IPS DF 4.7 (cell line): Measurements from ENCODE around the gene MAP1A.
A peak's percentile ranks its signal among the peaks of the same experiment; 100 is the strongest.

ENCODE experiments used
- DNase-seq: peaks from one replicate; pipeline ENCODE4 v3.0.0-alpha.2; 2013; ENCODE audit warnings: low spot score; ENCODE audit errors: extremely low read depth

Gene MAP1A

DNA sequence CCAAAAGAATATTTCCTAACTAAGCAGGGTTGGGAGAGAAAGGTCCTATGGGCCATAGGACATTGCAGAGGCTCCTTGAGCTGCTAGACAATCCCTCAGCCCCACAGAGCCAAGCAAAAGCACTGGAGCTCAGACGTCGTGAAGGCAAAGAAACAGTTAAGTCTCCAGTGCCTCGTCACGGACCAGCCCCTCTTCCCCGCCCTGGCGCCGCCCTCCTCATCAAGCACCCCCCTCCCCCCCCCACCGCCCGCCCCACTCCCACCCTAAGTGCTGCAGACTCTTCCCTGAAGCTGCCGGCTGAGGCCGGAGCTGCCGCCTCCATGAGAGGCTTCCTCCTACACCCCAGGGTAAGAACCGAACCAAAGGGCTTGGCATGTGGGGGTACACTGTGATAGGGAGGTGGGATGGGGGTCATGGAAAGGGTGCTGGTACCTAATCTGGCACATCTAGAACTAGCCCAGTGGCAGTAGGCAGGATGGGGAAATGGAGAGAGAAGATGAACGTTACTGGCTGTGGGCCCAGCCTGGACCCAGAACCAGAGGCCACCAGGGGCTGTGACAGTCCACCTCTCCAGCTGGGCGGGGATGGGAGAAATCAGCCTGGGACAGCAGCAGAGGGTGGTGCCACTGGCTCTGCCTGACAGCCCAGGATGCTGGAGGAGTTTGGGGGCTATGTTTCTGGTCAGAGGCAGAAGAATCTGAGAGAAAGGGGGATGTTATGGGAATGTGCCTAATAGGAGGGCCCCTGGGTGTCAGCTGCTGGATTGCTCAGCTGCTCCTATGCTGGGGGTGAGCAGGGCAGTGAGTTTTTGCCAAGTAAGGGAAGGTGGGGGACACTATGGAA is at the start of gene MAP1A:
TSS of gene MAP1A (plus strand) at position 255 of the 843 bp plus-strand sequence. CDS start 3,866 bp downstream, outside the sequence.
- DNase-seq = no peak

DNA sequence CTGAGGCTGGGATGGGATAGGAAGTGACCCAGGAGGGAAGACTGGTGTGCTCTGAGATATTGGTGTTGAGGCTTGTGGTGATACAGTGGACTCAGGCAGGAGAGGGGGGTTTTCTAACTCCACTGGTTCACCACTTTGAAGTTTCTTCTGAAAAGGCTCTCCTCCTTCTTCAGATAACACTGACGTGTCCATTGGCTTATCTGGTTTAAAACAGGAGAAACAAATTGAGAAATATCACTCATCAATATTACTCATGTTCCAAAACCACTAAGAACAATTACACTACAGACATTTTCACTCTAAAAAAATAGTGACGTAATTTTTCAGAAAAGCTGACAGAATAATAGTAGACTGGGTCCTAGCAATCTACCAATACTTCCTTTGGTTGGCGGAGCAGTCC is 47.5 kb upstream of the MAP1A start:
- DNase-seq = no peak

DNA sequence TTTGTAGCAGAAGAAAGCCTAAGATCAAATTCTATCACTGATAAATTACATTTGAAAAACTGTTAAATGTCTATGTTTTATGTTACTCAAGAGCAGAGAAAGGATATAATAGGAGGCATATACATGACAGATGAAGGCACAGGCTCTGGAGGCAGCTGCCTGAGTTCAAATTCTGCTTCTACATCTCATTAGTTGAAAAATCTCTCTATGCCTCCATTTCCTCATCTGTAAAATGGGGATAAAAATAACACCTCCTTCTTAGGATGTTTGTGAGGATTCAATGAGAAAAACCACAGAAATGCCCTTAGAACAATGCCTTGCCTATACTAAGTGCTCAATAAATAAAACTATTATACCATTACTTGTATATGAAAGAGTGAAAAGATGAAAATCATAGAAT is 45.4 kb upstream of the MAP1A start:
- DNase-seq = no peak

DNA sequence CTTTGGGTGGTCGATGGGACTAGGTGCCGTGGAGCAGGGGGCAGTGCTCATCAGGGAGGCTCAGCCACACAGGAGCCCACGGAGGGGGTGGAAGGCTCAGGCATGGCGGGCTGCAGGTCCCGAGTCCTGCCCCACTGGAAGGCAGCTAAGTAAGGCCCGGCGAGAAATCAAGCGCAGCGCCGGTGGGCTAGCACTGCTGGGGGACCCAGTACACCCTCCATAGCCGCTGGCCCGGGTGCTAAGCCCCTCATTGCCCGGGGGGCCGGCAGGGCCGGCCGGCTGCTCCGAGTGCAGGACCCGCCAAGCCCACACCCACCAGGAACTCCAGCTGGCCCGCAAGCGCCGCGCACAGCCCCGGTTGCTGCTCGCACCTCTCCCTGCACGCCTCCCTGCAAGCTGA is 43.5 kb upstream of the MAP1A start:
- DNase-seq = no peak

DNA sequence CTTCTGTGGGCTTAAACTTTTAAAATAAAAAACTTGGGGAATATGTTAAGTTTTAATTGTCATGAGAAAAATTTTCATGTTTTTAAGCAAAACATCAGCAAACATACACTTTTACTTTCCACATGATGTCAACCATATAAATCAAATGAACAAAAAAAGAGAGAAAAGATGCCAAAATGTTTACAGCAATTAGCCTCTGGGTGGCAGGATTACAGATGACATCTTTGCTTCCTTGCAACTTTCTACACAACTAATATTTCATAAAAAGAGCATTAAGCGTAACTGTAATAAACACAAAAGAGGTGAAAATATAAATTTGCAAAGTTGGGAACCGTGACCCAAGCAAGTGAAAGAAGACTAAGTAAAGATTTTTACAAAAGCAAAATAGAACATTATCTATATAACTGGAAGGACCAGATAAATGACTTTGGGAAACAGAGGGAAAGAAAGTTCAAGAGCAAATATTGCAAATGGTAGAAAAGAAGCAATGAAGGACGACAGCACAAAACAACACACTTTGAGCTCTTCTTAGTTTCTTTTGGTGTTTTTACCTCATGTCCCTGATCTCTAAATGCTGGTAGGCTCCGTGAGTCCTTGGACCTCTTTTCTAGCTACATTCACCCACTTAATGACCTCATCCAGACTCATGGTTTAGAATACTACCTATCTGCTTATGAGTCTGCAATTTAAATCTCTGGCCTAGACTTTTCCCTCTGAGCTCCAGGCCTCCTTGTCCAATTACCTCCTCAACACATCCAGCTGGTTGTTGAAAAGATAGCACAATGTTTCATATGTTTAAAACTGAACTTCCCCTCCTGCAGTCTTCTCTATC is 33.9 kb upstream of the MAP1A start:
- DNase-seq = no peak

DNA sequence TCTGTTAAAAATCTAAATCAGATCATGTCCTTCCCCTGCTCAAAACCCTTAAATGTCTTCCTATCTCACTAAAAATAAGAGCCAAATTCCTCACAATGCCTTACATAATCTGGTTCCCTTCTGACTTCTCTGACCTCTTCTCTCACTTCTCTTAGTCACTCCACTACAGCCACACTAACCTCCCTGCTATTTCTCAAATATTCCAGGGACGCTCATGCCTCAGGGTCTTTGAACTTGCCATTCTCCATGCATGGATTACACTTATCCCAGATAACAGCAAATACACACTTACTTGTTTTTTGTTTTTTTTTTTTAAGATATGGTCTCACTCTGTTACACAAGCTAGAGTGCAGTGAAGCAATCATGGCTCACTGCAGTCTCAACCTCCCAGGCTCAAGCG is 33.0 kb upstream of the MAP1A start:
- DNase-seq = no peak

DNA sequence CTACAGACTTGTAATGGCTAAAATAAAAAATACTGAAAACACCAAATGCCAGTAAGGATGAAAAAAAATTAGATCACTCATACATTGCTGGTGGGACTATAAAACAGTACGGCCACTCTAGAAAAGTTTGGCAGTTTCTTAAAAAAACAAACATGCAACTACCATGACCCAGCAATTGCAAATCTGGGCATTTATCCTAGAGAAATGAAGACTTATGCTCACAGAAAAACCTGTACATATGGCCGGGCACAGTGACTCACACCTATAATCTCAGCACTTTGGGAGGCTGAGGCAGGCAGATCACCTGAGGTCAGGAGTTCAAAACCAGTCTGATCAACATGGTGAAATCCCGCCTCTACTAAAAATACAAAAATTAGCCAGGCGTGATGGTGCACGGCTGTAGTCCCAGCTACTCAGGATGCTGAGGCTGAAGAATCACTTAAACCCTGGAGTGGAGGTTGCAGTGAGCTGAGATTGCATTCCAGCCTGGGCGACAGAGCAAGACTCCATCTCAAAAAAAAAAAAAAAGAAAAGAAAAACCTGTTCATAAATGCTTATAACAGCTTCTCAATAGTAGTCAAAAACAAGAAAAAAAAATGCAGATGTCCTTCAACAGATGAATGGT is 30.0 kb upstream of the MAP1A start:
- DNase-seq = no peak

DNA sequence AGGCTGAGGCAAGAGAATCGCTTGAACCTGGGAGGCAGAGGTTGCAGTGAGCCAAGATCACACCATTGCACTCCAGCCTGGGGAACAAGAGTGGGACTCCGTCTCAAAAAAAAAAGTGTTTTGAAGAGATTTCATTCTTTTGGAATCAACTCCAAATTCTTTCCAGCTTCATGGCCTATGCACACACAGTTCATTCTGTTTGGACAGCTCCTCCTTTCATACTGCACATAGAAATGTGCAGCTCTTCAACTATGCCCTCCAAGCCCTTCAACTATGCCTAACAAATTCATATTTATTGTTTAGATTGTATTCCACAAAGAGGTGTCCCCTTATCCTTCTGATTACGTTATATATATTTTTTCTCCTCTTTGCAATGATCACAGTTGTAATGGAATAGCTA is 28.6 kb upstream of the MAP1A start:
- DNase-seq = no peak

DNA sequence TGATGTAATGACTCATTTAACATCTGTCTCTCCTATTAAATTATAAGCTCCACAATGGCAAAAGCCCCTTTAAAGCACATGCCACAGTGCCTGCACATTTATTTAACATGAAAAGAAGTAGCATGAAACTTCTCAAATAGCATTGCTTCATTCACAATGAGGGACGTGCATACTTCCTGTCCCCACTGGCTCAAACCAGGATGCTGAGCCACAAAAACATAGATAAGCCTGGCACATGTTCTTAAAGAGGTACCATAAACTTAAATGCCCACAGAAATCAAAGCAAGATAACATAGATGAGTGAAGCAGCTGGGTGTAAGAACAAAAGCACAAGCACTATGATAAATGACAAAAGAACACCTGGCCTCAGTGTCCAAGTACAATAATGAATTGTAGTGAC is 28.2 kb upstream of the MAP1A start:
- no peak for DNase-seq

DNA sequence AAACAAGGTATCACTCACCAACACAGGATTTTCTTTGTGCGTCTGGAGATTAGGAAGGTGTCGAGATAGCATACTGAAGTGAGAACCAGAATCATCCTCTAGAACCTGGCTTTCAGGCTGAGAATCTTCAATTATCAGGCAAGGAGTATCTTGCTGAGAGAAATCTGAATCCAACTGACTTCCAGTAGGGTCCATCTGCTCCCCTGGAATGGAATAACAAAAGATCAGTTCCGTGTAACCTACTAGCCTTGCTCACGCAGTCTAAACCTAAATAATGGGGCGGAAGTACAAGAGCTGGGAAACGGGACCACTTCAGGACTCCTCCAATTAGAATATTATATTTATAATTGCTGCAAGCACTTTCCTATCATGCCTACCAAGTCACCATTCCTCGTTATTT is 25.1 kb upstream of the MAP1A start:
- no peak for DNase-seq

DNA sequence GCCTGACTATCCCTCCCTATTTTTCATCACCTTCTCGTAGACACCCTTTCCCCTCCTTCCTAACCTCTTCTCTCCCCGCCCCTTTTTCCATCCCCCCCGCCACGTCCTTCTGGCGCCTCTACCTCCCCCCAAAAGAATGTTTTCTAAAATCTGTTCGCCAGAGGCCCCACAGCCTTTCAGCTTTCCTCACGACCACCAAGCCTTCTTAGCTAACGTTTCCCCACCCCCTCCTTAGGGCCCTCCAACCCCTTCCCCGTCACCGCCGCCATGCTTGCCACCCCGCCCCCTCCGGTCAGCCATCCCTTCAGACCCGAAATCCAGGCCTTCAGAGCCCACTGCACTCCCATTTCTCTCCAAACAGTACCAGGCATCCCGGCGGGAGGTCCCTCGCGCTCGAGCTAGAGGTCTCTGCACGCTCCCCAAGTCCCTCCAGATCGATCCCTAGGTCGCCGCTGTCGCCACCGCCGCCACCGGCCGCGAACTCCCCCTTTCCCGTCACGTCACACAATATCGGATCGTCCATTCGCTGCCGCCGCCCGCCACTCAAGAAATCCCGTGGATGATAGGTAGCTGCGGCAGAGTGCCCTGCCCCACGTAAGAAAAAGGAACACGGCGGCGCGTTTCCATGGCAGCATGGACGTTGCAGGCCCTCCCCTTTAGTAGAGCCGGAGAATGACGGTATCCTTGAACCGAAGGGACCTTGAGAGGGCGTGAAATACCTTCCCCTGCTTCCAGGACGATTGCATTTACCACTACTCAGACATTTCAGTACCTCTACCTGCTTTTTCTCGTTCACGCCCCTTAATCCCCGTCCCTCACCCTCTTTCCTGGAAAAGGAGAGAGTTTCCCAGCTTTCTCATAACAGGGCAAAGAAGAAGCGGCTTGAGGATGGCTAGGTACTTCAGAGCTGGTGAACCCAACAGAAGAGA is 24.5 kb upstream of the MAP1A start, which contains the start of gene TP53BP1:
TSS of gene TP53BP1 (minus strand) at position 484 of the 929 bp plus-strand sequence. CDS start at position 371, 113 bp downstream.
- DNase-seq = peak; percentile 79

DNA sequence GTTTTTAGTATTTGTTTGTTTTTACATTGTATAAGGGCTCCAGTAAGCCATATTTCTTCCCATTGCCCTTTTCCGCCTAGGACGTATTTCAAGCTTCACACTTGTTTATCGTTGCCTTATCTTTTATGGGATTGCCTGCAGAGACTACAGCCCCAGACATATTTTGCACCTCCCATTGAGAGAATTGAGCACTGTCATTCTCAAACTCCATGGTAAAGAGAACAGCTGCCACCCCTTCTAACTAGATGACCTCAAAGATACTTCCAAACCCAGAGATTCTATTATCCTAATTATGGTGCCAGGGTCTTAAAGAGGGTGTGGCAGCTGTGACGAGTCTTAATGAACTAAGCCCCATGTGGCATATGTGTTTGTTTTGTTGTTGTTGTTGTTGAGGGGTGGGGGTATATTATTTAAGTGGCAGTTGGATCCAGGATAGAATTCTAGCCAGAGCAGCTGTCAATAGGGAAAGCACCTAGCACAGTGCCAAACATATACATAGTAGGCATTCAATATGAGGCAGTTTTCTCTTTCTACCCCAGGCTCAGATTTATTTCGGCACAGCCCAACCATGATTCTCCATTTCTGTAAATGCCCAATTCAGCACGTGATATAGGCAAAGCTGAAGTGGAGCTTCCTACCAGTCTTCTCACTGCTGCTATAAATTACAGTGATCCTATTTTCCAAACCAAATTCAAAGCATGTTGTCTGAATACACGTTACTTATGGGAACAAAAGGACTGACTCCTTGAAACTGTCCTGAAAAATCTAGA is 23.5 kb upstream of the MAP1A start:
- DNase-seq = no peak

DNA sequence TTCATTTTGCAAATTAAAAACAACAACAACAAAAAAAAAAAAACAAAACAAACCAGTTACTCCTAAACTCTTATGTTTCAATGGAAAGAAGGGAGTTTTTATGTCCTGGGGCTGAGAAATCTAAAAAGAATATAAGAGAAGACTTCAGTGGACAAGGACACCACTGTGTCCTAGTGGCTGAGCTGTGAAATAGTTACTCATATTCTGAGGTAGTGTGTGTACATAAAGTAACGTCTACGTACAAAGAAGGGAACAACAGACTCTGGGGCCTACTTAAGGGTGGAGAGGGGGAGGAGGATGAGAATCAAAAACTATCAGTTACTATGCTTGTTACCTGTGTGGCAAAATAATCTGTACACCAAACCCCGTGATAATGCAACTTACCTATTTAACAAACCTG is 18.4 kb upstream of the MAP1A start:
- DNase-seq = no peak

DNA sequence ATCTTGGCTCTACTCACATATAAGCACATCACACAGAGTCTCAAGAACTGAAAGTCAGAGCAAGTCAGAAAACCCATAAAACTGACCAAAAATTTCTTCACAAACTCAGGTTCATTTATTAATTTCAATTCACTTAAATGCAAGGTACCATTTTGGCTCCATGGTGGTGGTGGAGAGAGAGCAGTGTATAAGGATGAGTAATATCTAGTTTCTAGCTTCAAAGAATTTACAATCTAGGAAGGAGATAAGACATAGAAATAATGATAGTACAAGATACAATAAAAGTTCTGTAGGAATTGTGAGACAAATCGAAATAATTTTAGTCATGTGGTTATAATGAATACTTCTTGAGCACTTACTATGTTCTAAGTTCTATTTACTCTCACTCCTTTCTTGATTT is 17.8 kb upstream of the MAP1A start:
- no peak for DNase-seq

DNA sequence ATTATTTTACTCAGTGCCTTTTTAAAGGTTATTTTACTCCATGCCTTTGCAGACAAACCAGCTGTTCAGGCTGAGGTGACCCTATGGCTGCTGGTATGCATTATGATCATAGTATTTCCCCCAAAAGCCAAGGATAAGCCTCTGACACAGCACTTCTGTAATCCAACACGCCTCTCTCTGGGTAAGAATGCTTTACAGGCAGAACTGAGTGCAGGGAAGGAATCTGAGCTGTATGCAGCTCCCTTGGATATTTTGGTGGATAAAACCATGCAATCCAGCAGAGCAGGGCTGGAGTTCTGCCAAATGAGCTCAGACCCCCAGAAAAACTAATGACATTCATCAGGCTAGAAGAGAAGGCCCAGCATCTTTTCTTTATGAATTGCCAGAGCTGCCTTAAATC is 11.7 kb upstream of the MAP1A start:
- no peak for DNase-seq

DNA sequence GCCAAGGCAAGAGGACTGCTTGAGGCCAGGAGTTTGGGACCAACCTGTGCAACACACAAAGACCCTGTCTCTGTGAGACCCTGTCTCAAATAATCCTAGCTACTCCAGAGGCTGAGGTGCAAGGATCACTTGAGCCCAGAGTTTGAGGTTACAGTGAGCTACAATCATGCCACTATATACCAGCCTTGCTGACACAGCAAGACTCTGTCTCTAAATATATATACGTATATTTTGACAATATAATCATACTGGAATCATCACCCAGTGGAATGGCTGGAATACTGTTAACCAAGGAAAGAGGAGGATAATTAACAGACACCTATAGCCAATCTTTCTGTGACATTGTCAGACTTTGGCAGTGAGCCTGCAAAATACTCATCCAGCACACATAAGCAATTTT is 9.0 kb upstream of the MAP1A start:
- no peak for DNase-seq

DNA sequence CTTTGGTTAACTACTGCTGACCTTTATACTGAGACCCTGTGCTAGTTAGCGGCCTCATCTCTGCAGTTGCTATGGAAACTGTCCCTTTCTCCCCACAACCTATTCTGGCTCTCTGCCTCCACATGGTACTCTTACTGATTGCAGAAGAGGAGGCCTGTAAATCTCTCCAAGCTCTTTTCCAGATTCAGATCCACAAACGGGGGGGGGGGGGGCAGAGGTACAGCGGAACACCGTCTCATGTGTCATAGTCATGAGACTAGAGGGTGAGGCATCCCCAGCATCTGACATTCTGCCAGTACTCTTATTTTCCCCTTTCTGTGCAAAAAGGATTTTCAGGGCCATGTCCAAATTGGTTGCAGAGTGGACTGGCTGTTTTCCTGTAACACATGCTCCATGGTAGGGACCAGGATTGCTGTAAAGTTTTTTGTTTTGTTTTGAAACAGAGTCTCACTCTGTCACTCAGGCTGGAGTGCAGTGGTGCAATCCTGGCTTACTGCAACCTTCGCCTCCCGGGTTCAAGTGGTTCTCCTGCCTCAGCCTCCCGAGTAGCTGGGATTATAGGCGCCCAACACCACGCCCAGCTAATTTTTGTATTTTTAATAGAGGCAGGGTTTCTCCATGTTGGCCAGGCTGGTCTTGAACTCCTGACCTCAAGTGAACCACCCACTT is 8.3 kb upstream of the MAP1A start:
- DNase-seq = no peak

DNA sequence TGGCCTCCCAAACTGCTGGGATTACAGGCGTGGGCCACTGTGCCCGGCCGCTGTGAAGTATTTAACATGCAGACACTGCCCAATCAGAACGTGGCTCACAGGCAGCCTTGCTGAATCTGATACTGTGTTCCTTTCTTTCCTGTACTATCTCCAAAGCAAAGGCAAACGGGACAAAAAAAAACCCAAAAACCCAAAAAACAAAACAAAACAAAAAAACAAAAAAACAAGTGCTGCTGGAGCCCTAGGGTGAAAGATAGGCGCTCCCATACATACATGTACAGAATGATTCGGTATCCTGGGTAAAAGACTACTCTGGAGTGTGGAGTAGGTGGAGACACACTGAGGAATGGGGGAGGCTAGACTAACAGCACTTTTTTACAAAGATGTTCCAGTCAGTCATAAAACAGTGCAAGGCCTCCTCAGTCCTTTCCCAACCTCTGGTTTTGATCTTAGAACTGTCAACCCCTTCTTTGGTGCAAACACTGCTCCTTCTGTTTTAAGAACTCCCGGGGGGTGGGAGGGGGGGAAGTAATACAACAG is 7.7 kb upstream of the MAP1A start:
- DNase-seq = no peak
